AML-193 (cell line): ENCODE measurements around the gene OR10C1.
"Not testable (repeated sequence)": the region's sequence is repeated elsewhere in the genome, so short reads cannot be mapped to it uniquely, and the experiment has no call there.

ENCODE experiments used
- DNase-seq, 2 experiments: peaks; one replicate each; lab custom pipeline; 2025; lab: John Stamatoyannopoulos, UW

Gene OR10C1, protein sequence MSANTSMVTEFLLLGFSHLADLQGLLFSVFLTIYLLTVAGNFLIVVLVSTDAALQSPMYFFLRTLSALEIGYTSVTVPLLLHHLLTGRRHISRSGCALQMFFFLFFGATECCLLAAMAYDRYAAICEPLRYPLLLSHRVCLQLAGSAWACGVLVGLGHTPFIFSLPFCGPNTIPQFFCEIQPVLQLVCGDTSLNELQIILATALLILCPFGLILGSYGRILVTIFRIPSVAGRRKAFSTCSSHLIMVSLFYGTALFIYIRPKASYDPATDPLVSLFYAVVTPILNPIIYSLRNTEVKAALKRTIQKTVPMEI

DNA sequence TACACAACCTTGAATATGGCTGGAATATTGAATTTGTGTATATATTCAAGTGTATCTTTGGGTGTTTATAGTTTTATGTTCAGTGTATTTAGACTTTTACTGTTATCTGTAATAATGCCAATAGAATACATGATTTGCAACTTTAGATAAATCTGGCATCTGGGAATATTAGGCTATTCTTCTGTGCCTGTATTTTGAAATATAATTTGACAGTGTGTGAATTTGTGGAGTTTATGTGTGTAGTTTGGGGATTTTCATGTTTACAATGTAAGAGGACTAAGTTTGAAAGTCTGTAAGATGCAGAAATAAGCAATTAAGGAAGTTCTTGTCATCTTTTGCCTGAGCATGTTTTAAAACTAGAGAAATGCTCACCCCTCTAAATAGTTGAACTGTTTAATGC lies at the start of gene OR10C1:
OR10C1 (plus strand) TSS at position 301 of the 400 bp plus-strand sequence. CDS start 710 bp downstream, outside the sequence.
- no peak for DNase-seq

- DNase-seq: no peak
Observed at GRCh38 chr6:29395331-29395730, 43.8 kb upstream of the OR10C1 start, which contains the start of gene OR12D2. Gene OR12D2 (plus strand): TSS chr6:29395631. CDS start chr6:29396700, 1,069 bp downstream.

DNA sequence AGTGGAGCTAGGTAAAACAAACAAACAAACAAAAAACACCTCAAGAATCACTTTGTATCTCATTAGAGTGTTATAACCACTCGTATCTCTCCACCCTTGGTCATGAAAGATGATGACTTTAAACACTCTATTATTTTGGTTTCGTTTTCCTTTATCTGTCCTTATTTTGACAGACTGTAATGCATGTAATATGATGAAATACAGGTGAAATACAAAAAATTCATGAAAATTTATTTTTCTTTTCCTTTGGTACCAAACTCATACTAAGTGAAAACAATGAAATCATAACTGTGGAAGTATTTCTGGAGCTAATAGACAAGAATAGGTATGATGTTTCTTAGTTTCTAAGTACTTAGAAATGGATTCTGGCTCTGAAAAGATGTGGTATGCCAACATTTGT lies 39.6 kb upstream of the OR10C1 start:
- DNase-seq: no peak

DNA sequence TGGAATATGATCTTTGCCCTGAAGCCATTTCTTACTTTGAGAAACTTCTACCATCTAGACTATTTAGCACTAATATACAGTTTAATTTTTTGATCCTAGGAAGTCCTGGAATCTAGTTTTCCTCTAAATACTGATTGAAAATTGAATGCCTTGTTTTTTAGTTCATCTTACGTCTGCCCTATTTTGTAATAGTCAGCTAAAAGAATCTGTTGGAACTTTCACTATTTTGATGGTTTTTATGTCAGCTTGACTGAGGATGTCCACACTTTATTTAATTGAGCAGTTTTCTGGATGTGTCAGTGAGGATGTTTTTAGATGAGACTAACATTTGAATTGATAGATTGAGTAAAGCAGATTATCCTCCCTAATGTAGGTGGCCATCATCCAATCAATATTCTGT lies 35.3 kb upstream of the OR10C1 start:
- no peak for DNase-seq

DNA sequence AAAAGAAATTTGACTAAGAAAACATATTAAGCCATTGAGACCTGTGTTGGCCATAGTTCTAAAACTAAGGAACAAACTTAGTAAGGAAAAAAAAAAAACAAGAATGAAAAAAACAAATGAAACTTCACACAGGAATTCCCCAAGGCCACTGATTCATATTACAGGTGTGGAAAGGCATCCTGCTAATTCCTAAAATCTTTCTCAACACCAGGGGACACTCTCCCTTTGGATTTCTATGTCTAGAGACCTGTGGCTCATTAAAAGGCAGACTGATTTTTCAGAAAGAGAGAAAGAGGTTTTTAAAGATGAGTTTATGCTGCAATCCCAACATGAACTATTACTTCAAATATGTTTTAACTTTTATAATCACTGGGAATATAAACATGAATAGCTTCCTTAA lies 24.5 kb upstream of the OR10C1 start, which contains the start of gene OR12D1:
OR12D1 (plus strand) TSS at position 341 of the 400 bp plus-strand sequence.
- DNase-seq: no peak

GRCh38 chr6:29419516-29419915 lies 19.6 kb upstream of the OR10C1 start:
- DNase-seq: no peak

DNA sequence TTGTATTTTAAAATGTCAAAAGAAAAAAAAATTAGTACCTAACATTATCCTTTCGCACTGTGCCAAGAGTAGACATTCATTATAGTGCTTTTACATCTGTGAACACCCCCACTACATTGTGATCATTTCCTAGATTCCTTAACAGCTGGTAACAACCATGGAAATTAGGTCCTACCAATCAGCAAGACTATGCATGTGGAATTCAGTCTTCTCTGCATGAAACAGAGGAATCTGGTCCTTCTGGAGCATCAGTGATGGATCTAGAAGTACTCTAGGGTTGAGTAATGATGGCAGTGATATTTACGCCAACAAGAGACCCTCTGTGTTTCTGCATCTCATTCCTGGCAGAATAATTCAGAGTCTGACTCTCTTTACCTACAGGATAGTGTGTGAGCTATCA lies 14.9 kb upstream of the OR10C1 start:
- DNase-seq: no peak

DNA sequence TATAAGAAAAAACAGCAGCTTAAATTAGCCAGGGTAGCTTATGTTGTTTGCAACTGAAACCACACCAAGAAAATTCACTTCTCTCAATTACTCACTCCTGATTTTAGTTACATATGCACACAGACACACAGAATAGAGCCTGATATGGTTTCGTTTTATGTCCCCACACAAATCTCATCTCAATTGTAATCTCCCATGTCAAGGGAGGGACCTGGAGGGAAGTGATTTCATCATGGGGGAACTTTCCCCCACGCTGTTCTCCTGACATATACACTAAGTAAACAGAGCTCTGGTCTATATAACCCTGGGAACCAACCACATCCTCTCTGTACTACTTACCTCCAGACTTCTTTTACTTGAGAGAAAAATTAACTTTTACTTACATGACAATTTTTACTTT lies 14.5 kb upstream of the OR10C1 start:
- DNase-seq: no peak

DNA sequence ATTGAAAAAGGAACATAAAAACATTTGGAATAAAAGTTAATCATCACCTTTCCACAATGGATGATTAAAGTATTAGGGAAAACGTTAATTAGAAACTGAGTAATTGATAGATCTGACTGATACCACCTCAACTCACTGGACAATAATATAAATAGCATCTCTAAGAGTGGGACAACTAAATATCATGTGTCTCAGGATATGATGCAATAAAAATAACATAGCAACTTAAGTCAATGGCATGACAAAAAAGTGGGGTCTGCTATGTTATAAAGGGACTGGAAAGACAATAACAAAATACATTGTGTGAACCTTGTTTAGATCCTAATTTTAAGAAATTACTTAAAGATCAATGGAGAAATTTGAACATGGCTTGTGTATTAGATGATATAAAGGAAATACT lies 14.0 kb upstream of the OR10C1 start:
- DNase-seq: no peak

DNA sequence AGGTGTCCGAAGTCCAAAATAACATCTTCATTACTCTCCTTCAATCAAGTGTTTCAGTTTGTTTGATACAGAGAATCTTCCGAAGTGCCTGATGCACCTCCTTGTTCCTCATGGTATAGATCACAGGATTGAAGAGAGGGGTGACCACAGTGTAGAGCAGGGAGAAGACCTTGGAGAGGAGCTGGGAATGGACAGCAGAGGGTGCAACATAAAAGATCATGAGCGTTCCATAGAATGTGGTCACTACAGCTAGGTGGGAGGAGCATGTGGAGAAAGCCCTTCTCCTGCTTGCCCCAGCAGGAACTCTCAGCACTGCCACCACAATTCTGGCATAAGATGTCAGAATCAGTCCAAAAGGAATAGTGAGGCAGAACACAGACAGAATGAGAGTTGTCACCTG lies 12.5 kb upstream of the OR10C1 start:
- no peak for DNase-seq

GRCh38 chr6:29436730-29437129 lies 2.4 kb upstream of the OR10C1 start:
- DNase-seq: not testable (repeated sequence)

- DNase-seq: peak; percentile 14 to 15
Observed at GRCh38 chr6:29442719-29443118, 3.6 kb downstream of the OR10C1 start.

DNA sequence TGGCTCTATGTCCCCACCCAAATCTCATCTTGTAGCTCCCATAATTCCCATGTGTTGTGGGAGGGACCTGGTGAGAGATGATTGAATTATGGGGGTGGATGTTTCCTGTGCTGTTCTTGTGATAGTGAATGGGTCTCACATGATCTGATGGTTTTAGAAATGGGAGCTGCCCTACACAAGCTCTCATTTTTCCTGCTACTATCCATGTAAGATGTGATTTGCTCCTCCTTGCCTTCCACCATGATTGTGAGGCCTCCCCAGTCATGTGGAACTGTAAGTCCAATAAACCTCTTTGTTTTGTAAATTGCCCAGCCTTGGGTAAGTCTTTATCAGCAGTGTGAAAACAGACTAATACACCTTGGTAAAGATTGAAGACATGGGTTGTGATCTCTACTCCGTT lies 4.9 kb downstream of the OR10C1 start:
- not testable (repeated sequence) for DNase-seq

DNA sequence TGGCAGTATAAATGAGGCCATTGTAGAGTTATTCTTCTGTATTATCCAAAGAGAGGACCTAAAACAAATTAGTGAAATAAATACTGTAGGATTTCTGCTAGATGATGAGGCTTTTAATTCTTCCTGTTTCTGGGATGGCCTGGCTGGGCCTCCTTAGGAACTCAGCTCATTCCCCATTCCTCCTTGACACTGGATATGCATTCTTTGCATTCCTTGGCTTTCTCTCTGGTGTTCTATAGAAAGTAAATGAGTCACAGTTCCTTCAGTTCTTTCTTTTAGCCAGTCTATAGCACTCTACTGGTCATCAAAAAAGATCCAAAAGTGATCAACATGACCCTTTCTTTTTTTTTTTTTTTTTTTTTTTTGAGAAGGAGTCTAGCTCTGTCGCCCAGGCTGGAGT lies 8.6 kb downstream of the OR10C1 start:
- DNase-seq: no peak

- no peak for DNase-seq
Observed at GRCh38 chr6:29451471-29452193, 12.5 kb downstream of the OR10C1 start.

- no peak for DNase-seq
Observed at GRCh38 chr6:29456971-29457370, 17.9 kb downstream of the OR10C1 start, which contains the start of the genes OR11A1 and OR2H1. Gene OR11A1 (minus strand): TSS chr6:29457071. CDS start chr6:29427641, 29,430 bp downstream. Gene OR2H1 (plus strand): TSS chr6:29457155. CDS start chr6:29461770, 4,615 bp downstream.

DNA sequence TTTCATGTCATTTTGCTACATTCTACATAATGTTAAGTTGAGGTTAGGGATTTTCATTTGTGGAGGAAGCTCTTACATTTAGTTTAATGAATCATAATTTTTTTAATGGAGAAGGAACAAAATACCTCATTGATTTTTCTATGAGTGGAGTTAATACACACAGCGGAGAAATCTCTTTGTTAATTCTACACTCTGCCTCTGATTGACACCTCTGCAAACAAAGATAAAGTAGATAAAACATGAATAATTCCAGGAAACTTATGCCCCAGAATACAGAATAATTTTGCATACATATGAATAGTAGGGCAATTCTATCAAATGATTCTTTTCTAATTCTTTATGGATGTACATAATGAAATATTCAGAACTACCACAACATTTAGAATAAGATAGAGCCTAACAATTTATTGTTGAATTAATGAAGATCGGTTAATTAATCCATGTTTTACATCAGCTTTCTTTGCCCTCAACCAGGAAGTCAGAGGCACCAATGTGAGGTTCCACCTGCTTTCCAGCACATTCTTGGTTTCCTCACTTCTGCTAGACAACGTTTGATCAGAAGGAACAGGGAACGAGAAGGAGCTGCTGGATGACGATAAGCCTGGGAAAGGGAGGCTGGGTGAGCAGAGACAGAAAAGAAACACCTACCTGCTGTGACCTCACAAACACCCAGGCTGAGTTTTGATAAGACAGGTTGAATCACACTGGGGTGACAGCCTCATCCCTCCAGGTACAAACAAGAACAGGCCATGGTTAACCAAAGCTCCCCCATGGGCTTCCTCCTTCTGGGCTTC lies 22.1 kb downstream of the OR10C1 start:
- no peak for DNase-seq

- no peak for DNase-seq
Observed at GRCh38 chr6:29462022-29462421, 22.9 kb downstream of the OR10C1 start.

- no peak for DNase-seq
Observed at GRCh38 chr6:29465279-29465678, 26.2 kb downstream of the OR10C1 start.

GRCh38 chr6:29465801-29466200 lies 26.7 kb downstream of the OR10C1 start:
- DNase-seq: no peak

GRCh38 chr6:29466241-29466640 lies 27.1 kb downstream of the OR10C1 start:
- no peak for DNase-seq

DNA sequence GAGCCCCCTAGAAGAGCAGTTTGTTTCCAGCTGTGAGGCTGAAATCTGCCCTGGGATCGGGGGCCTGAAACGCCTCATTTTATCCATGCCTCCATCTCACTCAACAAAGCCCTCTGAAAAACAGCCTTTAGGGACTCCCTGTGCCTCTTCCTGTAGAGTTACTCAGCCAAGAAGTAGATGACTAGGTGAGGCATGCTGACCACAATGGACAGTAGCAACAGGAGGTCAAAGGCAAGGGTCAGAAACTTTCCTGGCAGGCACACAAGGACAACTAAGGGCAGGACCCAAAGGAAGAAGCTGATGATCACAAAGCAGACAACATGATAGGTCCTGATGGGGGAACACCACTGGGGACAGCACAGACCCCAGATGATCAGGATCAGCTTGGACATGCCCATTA lies 35.9 kb downstream of the OR10C1 start:
- DNase-seq: no peak
